GM13976 (cell line): ENCODE results near the gene SEC22A.

Experiments used
- DNase-seq: peaks from one replicate; pipeline ENCODE4 v3.0.0; 2012; ENCODE audit warnings: low spot score
- in situ Hi-C: fragments of 300-500 bp; cut with MboI; formaldehyde crosslinking; loops from one replicate; pipeline ENCODE4 v1.12.0; 2022; ENCODE audit warnings: low sequenced_read_pairs, mixed read lengths, inconsistent platforms; ENCODE audit not compliant: unreplicated experiment
- TF ChIP-seq, protein P1 (sequence below): IDR thresholded peaks from 2 replicates; pipeline ENCODE4 v1.5.1; 2012; ENCODE audit warnings: borderline replicate concordance, mild to moderate bottlenecking; ENCODE audit not compliant: insufficient read depth; ENCODE audit errors: extremely low read depth, missing control alignments, control extremely low read depth

Gene SEC22A

DNA sequence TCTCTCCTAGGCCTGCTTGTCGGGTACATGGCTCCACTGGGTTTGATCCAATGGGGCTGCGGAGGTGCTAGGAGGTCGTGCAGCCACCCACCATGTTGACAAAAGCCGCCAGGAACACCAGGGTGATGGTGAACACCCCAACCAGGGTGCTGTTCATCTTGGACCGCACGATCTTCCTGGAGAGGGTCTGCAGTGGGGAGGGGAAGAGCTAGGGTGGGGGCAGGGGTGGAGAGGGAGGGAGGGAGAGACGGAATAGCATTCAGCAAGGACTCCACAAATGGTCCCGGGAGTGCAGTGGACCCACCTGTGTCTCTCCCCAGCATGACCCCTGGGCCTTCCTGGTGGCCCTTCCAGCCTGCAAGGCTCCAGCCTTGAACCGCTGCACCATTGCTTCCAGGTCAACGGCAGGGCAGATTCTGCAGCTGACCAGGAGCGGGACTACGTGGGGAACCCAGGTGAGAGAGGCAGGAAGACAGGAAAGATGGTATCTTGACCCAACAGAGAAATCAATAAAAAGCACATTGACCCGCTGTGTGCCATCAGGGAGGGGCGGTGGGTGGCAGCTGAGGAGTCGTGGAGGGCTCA, 102.3 kb downstream of the SEC22A start:
- DNase-seq: no peak
- in situ Hi-C loops: no loop called here
- TF ChIP-seq, protein P1, sequence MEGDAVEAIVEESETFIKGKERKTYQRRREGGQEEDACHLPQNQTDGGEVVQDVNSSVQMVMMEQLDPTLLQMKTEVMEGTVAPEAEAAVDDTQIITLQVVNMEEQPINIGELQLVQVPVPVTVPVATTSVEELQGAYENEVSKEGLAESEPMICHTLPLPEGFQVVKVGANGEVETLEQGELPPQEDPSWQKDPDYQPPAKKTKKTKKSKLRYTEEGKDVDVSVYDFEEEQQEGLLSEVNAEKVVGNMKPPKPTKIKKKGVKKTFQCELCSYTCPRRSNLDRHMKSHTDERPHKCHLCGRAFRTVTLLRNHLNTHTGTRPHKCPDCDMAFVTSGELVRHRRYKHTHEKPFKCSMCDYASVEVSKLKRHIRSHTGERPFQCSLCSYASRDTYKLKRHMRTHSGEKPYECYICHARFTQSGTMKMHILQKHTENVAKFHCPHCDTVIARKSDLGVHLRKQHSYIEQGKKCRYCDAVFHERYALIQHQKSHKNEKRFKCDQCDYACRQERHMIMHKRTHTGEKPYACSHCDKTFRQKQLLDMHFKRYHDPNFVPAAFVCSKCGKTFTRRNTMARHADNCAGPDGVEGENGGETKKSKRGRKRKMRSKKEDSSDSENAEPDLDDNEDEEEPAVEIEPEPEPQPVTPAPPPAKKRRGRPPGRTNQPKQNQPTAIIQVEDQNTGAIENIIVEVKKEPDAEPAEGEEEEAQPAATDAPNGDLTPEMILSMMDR: no peak

DNA sequence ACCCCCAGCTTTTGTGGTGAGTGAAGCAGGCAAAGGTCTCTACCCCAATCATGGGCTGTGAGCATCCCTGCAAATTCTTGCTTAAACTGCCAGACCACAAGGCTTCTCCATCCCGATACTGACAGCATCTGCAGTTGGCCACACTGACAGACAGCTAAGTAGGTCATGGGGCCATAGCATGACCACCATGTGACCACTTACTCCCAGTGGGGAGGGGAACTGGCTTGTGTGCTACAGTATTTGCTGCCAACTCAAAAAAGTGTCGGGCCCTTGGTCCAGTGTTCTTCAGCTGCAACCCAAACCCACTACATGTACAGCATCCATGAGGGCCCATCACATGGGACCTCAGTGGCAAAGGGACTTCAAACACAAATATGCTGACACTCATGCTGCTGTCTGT, 103.4 kb downstream of the SEC22A start:
- in situ Hi-C loops: no loop called here
- TF ChIP-seq, protein P1: no peak
- DNase-seq: no peak

DNA sequence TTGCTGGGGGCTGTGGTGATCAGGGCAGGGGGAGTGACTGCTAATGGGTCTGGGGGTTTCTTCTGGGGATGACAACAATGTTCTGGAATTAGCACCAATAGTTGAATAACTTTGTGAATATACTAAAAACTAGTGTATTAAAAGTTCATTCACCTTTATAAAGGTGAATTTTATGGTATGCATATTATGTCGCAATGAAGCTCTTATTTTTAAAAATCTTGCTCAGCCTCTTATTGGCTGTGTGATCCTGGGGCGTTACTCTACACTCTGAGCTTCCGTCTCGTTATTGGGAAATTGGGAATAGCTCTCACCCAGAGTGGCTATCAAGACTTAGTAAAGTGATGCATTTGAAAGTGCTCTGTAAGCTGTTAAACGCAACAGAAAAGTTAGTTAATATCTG, 105.3 kb downstream of the SEC22A start:
- in situ Hi-C loops: no loop called here
- no peak for DNase-seq
- TF ChIP-seq, protein P1: no peak

DNA sequence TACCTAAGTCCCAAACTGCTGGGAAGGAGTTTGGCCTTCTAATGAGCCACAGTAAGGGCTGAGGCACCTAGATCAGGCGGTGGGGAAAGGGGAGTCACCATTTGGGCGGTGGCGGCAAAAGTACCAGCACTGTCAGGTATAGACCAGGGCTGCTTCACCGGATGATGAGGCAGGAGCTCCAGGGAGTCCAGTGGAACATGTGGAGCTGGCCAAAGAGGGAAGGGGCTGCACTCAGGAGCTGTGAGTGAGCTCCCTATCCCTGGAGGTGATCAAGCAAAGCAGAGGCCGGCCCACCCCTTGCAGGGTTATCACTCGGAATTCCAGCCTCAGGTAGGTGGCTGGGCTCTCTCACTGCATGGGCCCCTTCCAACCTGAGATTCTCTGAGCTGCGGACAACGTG, 108.4 kb downstream of the SEC22A start:
- in situ Hi-C loops: no loop called here
- TF ChIP-seq, protein P1: no peak
- DNase-seq: no peak

DNA sequence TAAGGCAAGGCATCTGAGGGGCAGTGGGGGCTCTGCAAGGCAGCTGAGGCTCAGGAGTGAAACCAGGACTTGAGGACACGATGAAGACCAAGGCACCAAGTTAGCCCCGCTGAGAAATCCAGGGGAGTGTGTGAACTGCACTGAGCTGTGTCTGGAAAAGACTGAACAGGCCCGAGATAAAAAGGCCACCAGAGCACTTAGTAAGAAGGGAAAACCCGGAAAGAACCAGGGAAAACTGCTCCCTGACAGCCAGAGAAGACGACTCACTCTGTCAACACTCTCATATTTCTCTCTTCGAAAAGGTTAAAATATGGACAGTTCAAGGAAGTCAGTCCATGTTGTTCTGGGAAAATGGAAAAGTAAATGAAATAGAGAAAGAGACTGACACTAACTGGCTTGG, 109.0 kb downstream of the SEC22A start:
- TF ChIP-seq, protein P1: no peak
- no peak for DNase-seq
- in situ Hi-C loops: no loop called here

DNA sequence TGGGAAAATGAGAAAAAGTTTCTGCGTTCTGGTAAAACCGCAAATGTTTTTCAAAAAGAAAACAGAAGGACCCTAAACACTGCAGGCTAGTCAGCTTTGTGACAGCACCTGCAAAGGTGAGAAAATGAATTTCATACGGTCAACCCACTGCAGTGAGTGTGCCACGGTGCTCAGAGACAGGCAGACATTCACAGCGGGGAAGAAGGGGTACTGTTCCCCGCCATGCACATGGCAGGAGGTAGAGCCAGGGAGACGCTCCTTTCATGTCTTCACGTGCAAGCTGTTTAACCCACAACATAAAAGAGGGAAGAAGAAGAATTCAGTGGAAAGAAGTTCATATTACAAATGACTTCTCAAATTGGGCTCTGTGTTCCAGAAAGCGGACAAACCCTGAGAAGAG, 109.5 kb downstream of the SEC22A start:
- in situ Hi-C loops: no loop called here
- no peak for DNase-seq
- TF ChIP-seq, protein P1: no peak
